DOHH2 (cell line): Measurements from ENCODE around the gene CA12.

Source experiments
- H3F3A ChIP-seq: fragments of 200-600 bp; sonication (generic), shearing (Covaris generic); 2 replicates; pipeline ENCODE4 v1.6.0; 2016; ENCODE audit warnings: antibody characterized with exemption, mild to moderate bottlenecking; ENCODE audit not compliant: control insufficient read depth, insufficient read depth
- H3K27ac ChIP-seq: fragments of 200-600 bp; sonication (generic); 2 replicates; pipeline ENCODE4 v1.5.1; 2014; ENCODE audit warnings: low read depth, mild to moderate bottlenecking, low read length, moderate library complexity
- H3K27me3 ChIP-seq: fragments of 200-600 bp; sonication (generic); 2 replicates; pipeline ENCODE4 v1.6.1; 2014; ENCODE audit warnings: mild to moderate bottlenecking, low read length, mixed read lengths; ENCODE audit not compliant: control insufficient read depth
- H3K36me3 ChIP-seq: fragments of 200-600 bp; sonication (generic); 2 replicates; pipeline ENCODE4 v1.6.1; 2014; ENCODE audit warnings: mild to moderate bottlenecking, low read length, moderate library complexity, mixed read lengths; ENCODE audit not compliant: control insufficient read depth
- H3K4me1 ChIP-seq: fragments of 200-600 bp; sonication (generic); 2 replicates; pipeline ENCODE4 v1.6.1; 2014; ENCODE audit warnings: mild to moderate bottlenecking, low read length, mixed read lengths; ENCODE audit not compliant: control insufficient read depth
- H3K4me2 ChIP-seq: fragments of 200-600 bp; sonication (generic); 2 replicates; pipeline ENCODE4 v1.6.0; 2014; ENCODE audit warnings: mild to moderate bottlenecking, low read length, moderate library complexity
- H3K4me3 ChIP-seq: fragments of 200-600 bp; sonication (generic); 2 replicates; pipeline ENCODE4 v1.5.1; 2014; ENCODE audit warnings: mild to moderate bottlenecking, low read length, mixed read lengths
- H3K79me2 ChIP-seq: fragments of 200-600 bp; sonication (generic); 2 replicates; pipeline ENCODE4 v1.6.1; 2014; ENCODE audit warnings: mild to moderate bottlenecking, low read length, mixed read lengths; ENCODE audit not compliant: control insufficient read depth
- H3K9me2 ChIP-seq: fragments of 200-600 bp; sonication (generic); replicated peaks from 2 replicates; pipeline ENCODE4 v1.6.1; 2014; ENCODE audit warnings: mild to moderate bottlenecking, low read length, mixed read lengths; ENCODE audit not compliant: control insufficient read depth
- H3K9me3 ChIP-seq: fragments of 200-600 bp; sonication (generic); 2 replicates; pipeline ENCODE4 v1.6.1; 2014; ENCODE audit warnings: antibody characterized with exemption, low read length, mixed read lengths; ENCODE audit not compliant: control insufficient read depth, insufficient read depth
- H4K20me1 ChIP-seq: fragments of 200-600 bp; sonication (generic); 2 replicates; pipeline ENCODE4 v1.6.0; 2014; ENCODE audit warnings: low read depth, mild to moderate bottlenecking, antibody characterized with exemption, low read length, moderate library complexity; ENCODE audit not compliant: control insufficient read depth, insufficient read depth
- EZH2phosphoT487 ChIP-seq: fragments of 200-600 bp; sonication (generic); IDR thresholded peaks from 2 replicates; pipeline ENCODE4 v1.6.1; 2017; ENCODE audit warnings: borderline replicate concordance, mild to moderate bottlenecking, antibody characterized with exemption, low read length, moderate library complexity, mixed read lengths
- TF ChIP-seq, protein P1 (sequence below): fragments of 200-600 bp; sonication (generic); IDR thresholded peaks from one replicate; pipeline ENCODE4 v1.5.1; 2014; ENCODE audit warnings: antibody characterized with exemption, mild to moderate bottlenecking, low read depth, low read length; ENCODE audit not compliant: poor library complexity, severe bottlenecking

Gene CA12

DNA sequence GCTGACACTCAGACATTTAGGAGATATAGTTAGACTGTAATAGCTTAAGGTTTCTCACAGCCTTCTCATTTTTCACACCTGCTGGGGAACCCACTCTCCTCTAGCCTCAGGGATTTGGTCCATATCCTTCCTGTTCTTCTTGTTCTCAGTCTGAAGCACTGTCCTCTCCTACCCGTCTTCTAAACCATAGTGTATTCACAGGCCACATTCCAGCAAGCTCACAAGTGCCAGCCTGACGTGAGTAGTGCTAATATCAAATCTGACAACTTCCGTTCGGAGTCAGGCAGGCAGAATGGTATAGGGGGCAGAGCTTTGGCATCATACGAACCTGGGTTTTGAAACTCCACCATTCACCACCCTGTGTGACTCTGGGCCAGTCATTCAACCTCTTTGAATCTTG is 6.9 kb upstream of the CA12 start:
- H3K27ac ChIP-seq: no peak overlapping the region
- no peaks in the 10 kb centered on the region for H3F3A ChIP-seq
- H3K4me2 ChIP-seq: no peak overlapping the region
- H3K4me3 ChIP-seq: no peak overlapping the region
- H4K20me1 ChIP-seq: no peaks in the 10 kb centered on the region
- no peaks in the 10 kb centered on the region for H3K9me3 ChIP-seq
- H3K79me2 ChIP-seq: no peaks in the 10 kb centered on the region
- no peaks in the 10 kb centered on the region for H3K4me1 ChIP-seq
- TF ChIP-seq EZH2phosphoT487: no peak
- TF ChIP-seq, protein P1, sequence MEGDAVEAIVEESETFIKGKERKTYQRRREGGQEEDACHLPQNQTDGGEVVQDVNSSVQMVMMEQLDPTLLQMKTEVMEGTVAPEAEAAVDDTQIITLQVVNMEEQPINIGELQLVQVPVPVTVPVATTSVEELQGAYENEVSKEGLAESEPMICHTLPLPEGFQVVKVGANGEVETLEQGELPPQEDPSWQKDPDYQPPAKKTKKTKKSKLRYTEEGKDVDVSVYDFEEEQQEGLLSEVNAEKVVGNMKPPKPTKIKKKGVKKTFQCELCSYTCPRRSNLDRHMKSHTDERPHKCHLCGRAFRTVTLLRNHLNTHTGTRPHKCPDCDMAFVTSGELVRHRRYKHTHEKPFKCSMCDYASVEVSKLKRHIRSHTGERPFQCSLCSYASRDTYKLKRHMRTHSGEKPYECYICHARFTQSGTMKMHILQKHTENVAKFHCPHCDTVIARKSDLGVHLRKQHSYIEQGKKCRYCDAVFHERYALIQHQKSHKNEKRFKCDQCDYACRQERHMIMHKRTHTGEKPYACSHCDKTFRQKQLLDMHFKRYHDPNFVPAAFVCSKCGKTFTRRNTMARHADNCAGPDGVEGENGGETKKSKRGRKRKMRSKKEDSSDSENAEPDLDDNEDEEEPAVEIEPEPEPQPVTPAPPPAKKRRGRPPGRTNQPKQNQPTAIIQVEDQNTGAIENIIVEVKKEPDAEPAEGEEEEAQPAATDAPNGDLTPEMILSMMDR: no peak
- no peaks in the 10 kb centered on the region for H3K36me3 ChIP-seq
- H3K9me2 ChIP-seq: no peaks in the 10 kb centered on the region
- peaks cover 41% of the 10 kb centered on the region for H3K27me3 ChIP-seq

DNA sequence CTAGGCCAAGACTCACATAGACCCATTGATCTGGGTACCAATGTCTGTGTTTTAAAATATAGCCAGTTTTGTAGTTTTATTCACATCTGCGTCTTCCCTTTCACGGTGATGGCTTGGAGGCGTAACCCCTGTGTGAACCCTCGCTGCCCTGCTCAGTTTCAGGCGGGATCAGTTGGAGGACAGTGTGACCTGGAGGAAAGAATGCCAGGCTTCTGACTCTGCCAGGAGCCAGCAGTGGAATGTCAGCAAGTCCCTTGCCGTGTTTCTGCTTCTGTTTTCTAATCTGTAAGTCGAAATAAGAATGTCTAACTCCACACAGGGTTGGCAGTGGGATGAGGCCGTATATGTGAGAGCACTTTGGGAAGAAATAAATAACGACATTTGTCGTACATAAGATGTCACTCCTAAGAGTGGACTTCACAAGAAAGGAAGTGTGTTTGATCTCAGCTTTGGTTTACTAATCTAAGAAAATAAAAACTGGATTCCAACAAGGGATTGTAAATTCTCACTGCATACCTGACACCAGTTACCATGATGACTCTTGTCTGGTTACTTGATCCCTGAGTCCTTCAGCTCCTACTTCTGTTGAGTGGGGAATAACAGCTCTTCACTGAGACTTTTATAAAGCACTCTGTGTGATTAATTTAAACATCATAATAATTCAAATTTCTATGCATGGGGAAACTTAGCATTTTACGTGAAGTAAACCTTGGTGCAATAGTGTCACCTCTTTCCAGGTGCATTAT is 6.3 kb upstream of the CA12 start:
- Histone ChIP-seq H3K27me3 (peaks cover 44% of the 10 kb centered on the region), H3K79me2 (no peaks in the 10 kb centered on the region), H3K4me1 (no peaks in the 10 kb centered on the region), H3K4me2 (no peak overlapping the region), H3K9me3 (no peaks in the 10 kb centered on the region), H4K20me1 (no peaks in the 10 kb centered on the region), H3F3A (no peaks in the 10 kb centered on the region), H3K4me3 (no peak overlapping the region), H3K27ac (no peak overlapping the region), H3K9me2 (no peaks in the 10 kb centered on the region), H3K36me3 (no peaks in the 10 kb centered on the region)
- TF ChIP-seq, protein P1: no peak
- no peak for TF ChIP-seq EZH2phosphoT487

DNA sequence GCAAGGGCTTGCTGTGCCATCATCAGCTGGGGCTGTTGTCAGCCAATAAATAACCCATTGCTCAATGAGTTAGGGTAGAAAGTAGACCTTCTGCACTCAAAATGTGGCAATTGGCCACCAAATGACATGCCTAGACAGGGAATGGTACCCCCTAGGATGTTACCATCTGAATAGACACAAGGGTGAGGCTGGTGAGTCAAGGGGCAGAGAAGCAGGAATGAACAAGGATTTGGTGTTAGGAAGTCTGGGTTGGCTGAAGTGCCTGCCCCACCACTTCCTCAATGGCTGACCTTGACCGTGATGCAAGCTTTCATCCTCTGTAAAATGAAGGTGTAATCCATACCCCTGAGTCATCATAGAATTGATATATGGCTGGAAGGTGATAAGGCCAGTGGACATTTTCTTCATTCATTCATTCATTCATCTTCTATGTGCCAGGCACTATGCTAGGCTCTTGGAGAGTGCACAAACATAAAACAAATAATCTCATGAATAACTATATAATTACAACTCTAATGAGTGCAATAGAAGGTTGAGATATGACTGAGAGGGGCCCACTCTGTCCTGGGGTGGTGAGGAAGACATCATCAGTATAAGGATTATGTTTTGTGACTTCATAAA is 4.4 kb upstream of the CA12 start:
- Histone ChIP-seq H3K9me3 (no peaks in the 10 kb centered on the region), H3K4me3 (no peak overlapping the region), H4K20me1 (no peaks in the 10 kb centered on the region), H3K9me2 (no peaks in the 10 kb centered on the region), H3K27ac (no peak overlapping the region), H3K27me3 (peaks cover 39% of the 10 kb centered on the region), H3K4me1 (no peaks in the 10 kb centered on the region), H3K36me3 (no peaks in the 10 kb centered on the region), H3K4me2 (no peak overlapping the region), H3K79me2 (no peaks in the 10 kb centered on the region), H3F3A (no peaks in the 10 kb centered on the region)
- TF ChIP-seq, protein P1: no peak
- TF ChIP-seq EZH2phosphoT487: no peak
